PC-9 (cell line): ENCODE data around the gene RNF223. TPM values are rescaled to one million over a fixed set of nuclear protein-coding genes. Genes with fewer than 3 reads are reported as not detected.

Experiments used
- BruUV-seq: library from RNA; stranded (reverse); fragments of 400-500 nt; replicated peaks from 2 replicates; lab custom pipeline; 2021; lab: Mats Ljungman, UMichigan
- CTCF ChIA-PET: fragments of 300-600 bp; sonication (Branson Sonifier 250); formaldehyde crosslinking; loops from one replicate; lab custom pipeline; 2022; ENCODE audit warnings: antibody characterized with exemption; lab: Charles Lee
- POLR2A ChIA-PET: fragments of 300-600 bp; sonication (Branson Sonifier 250); formaldehyde crosslinking; loops from one replicate; lab custom pipeline; 2022; ENCODE audit warnings: antibody characterized with exemption; ENCODE audit not compliant: unreplicated experiment; lab: Charles Lee
- DNase-seq, 2 experiments: peaks; one replicate each; pipeline versions ENCODE4 v3.0.0 to v3.0.0-alpha.2; 2015 to 2022; ENCODE audit warnings: mixed read lengths in 1 of 2
- H2AFZ ChIP-seq: fragments of 200-600 bp; sonication (generic); 2 replicates; pipeline ENCODE4 v1.8.1; 2017; ENCODE audit warnings: antibody characterized with exemption
- H3F3A ChIP-seq: fragments of 200-600 bp; sonication (generic); 2 replicates; pipeline ENCODE4 v1.8.1; 2017; ENCODE audit warnings: antibody characterized with exemption, mild to moderate bottlenecking, low read depth; ENCODE audit not compliant: insufficient read depth
- H3K27ac ChIP-seq: fragments of 200-600 bp; sonication (generic); 2 replicates; pipeline ENCODE4 v1.6.1; 2016; ENCODE audit warnings: mixed run types
- H3K27me3 ChIP-seq: fragments of 200-600 bp; sonication (generic); 2 replicates; pipeline ENCODE4 v1.6.1; 2016; ENCODE audit warnings: low read depth, mixed run types; ENCODE audit not compliant: insufficient read depth
- H3K36me3 ChIP-seq: fragments of 200-600 bp; sonication (generic); 2 replicates; pipeline ENCODE4 v1.6.1; 2016; ENCODE audit warnings: low read depth, mixed run types
- H3K4me1 ChIP-seq: fragments of 200-600 bp; sonication (generic); replicated peaks from 2 replicates; pipeline ENCODE4 v1.6.1; 2016; ENCODE audit warnings: mixed run types; ENCODE audit not compliant: insufficient read depth
- H3K4me2 ChIP-seq: fragments of 200-600 bp; sonication (generic); 2 replicates; pipeline ENCODE4 v1.6.1; 2017; ENCODE audit warnings: mixed run types
- H3K4me3 ChIP-seq: fragments of 200-600 bp; sonication (generic); 2 replicates; pipeline ENCODE4 v1.6.1; 2016; ENCODE audit warnings: mixed run types
- H3K79me2 ChIP-seq: fragments of 200-600 bp; sonication (generic); 2 replicates; pipeline ENCODE4 v1.6.1; 2017; ENCODE audit warnings: low read depth, mixed run types
- H3K9me2 ChIP-seq: fragments of 200-600 bp; sonication (generic); 2 replicates; pipeline ENCODE4 v1.8.1; 2017; ENCODE audit warnings: mild to moderate bottlenecking; ENCODE audit not compliant: insufficient read depth
- H3K9me3 ChIP-seq: fragments of 200-600 bp; sonication (generic); 2 replicates; pipeline ENCODE4 v1.8.1; 2016; ENCODE audit warnings: low read depth; ENCODE audit not compliant: insufficient read depth
- H4K20me1 ChIP-seq: fragments of 200-600 bp; sonication (generic); 2 replicates; pipeline ENCODE4 v1.8.1; 2017; ENCODE audit not compliant: insufficient read depth
- CTCF ChIP-seq: fragments of 200-600 bp; sonication (generic); conservative IDR thresholded peaks from 2 replicates; pipeline ENCODE4 v1.6.1; 2017; ENCODE audit warnings: mixed run types, antibody characterized with exemption, mild to moderate bottlenecking, moderate library complexity
- EZH2 ChIP-seq: fragments of 200-600 bp; sonication (generic); IDR thresholded peaks from 2 replicates; pipeline ENCODE4 v1.8.0; 2017; ENCODE audit warnings: antibody characterized with exemption, low read depth
- intact Hi-C: fragments of 100-400 bp; cut with micrococcal nuclease; formaldehyde crosslinking; loops from one replicate; pipeline ENCODE4 v1.10.0; 2022; ENCODE audit not compliant: unreplicated experiment
- total RNA-seq: library from RNA; stranded (reverse); gene quantifications from 2 replicates; pipeline ENCODE4 v1.2.3, GENCODE V29; 2021

RNF223 gene
- total RNA-seq, 1 experiment from 2014 or later: 3.6 TPM

- no peak overlapping the region for H3K27ac ChIP-seq
- BruUV-seq: no TSS peak
- CTCF ChIA-PET: interaction anchor here (0.6 kb wide), 1 partner anchor 45 kb away, joined by 12 read pairs; no protein-coding TSS in a partner anchor
Measured at GRCh38 chr1:1047963-1048362, 26.1 kb downstream of the RNF223 start.

GRCh38 chr1:1047407-1047806 lies 26.7 kb downstream of the RNF223 start:
- POLR2A ChIA-PET: no interaction called here
- H3K4me3 ChIP-seq: no peak overlapping the region
- CTCF ChIA-PET: no interaction called here
- no peaks in the 10 kb centered on the region for H3K4me1 ChIP-seq
- H3K27me3 ChIP-seq: no peaks in the 10 kb centered on the region
- H3K9me3 ChIP-seq: no peaks in the 10 kb centered on the region
- peaks cover 14% of the 10 kb centered on the region for H4K20me1 ChIP-seq
- no peaks in the 10 kb centered on the region for H3K36me3 ChIP-seq
- H3K9me2 ChIP-seq: no peaks in the 10 kb centered on the region
- no peak for DNase-seq
- intact Hi-C loops: no loop called here
- TF ChIP-seq CTCF: no peak
- TF ChIP-seq EZH2: no peak
- H3K79me2 ChIP-seq: no peaks in the 10 kb centered on the region
- no peak overlapping the region for H3K4me2 ChIP-seq
- H3K27ac ChIP-seq: no peak overlapping the region
- H3F3A ChIP-seq: peaks cover 8% of the 10 kb centered on the region; the same call in 1 of the 2 replicates
- no TSS peak for BruUV-seq
- H2AFZ ChIP-seq: no peak overlapping the region

More at GRCh38 chr1:1047963-1048362, 26.1 kb downstream of the RNF223 start:
- H3K36me3 ChIP-seq: no peaks in the 10 kb centered on the region
- no peaks in the 10 kb centered on the region for H3K27me3 ChIP-seq
- H3K9me3 ChIP-seq: no peaks in the 10 kb centered on the region
- TF ChIP-seq EZH2 (no peak), CTCF (no peak)
- peaks cover 8% of the 10 kb centered on the region; the same call in 1 of the 2 replicates for H3F3A ChIP-seq
- no peak for DNase-seq
- no peak overlapping the region for H3K4me3 ChIP-seq
- no peaks in the 10 kb centered on the region for H3K79me2 ChIP-seq
- H3K4me1 ChIP-seq: no peaks in the 10 kb centered on the region
- peaks cover 8% of the 10 kb centered on the region for H4K20me1 ChIP-seq
- no peak overlapping the region for H2AFZ ChIP-seq
- H3K4me2 ChIP-seq: no peak overlapping the region
- no peaks in the 10 kb centered on the region for H3K9me2 ChIP-seq
- intact Hi-C loops: no loop called here
- POLR2A ChIA-PET: no interaction called here

GRCh38 chr1:1046767-1047166 lies 27.3 kb downstream of the RNF223 start:
- H3K4me3 ChIP-seq: no peak overlapping the region
- H3K4me2 ChIP-seq: no peak overlapping the region
- peaks cover 3% of the 10 kb centered on the region; the same call in 1 of the 2 replicates for H3F3A ChIP-seq
- H4K20me1 ChIP-seq: peaks cover 20% of the 10 kb centered on the region
- H3K27ac ChIP-seq: no peak overlapping the region
- no peaks in the 10 kb centered on the region for H3K9me2 ChIP-seq
- no peaks in the 10 kb centered on the region for H3K79me2 ChIP-seq
- no peak overlapping the region for H2AFZ ChIP-seq
- DNase-seq: no peak
- intact Hi-C loops: no loop called here
- ChIA-PET POLR2A (no interaction called here), CTCF (no interaction called here)
- no peaks in the 10 kb centered on the region for H3K4me1 ChIP-seq
- no peaks in the 10 kb centered on the region for H3K36me3 ChIP-seq
- no TSS peak for BruUV-seq
- TF ChIP-seq EZH2 (no peak), CTCF (no peak)
- H3K9me3 ChIP-seq: no peaks in the 10 kb centered on the region
- no peaks in the 10 kb centered on the region for H3K27me3 ChIP-seq
